Adrenal gland (tissue), 5 donors: ENCODE data around the gene UBE3C.

Source experiments
- CTCF ChIP-seq, 6 experiments: fragments of 450-650 bp in 4 of 6; fragments of 200-600 bp in 2 of 6; sonication (generic) in 1 of 6; IDR thresholded peaks; 1 replicate in 5 of 6; 2 replicates in 1 of 6; pipeline versions ENCODE4 v1.5.1 to v1.8.0; 2016 to 2021; ENCODE audit warnings: antibody characterized with exemption in 6 of 6, mild to moderate bottlenecking in 2 of 6, moderate library complexity in 1 of 6
- POLR2A ChIP-seq, 2 donors: fragments of 450-650 bp; IDR thresholded peaks; one replicate each; pipeline ENCODE4 v1.6.1; 2017; ENCODE audit warnings: antibody characterized with exemption in 2 of 2, mild to moderate bottlenecking in 2 of 2, moderate library complexity in 1 of 2
- donor health status: DM: no; HTN: no; CAD: no.

DNA sequence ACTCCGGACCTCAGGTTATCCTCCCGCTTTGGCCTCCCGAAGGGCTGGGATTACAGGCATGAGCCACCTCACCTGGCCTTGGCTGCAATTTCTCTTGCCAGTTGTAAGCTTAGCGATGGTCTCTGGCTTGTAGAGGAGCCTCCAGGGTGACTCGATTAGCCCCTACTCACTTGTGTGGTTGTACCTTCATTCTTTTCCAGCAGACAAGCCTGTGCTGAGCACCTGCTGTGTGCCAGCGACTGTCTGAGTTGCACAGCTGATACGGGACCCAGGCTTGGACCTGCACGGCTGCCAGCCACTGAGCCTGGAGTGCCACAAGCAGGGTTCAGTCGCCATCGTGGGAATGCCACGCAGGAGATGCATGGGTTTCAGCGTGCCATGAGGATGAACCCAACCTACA, 156.0 kb downstream of the UBE3C start:
- no peak for TF ChIP-seq POLR2A (IDR thresholded peaks at IDR 0.05)
- TF ChIP-seq CTCF (IDR thresholded peaks at IDR 0.05): no peak
